GM19193 (cell line): Measurements from ENCODE around the gene PARK7.

Experiments
- POLR2A ChIP-seq: IDR thresholded peaks from 4 replicates; pipeline ENCODE4 v1.6.1; 2011; ENCODE audit not compliant: insufficient read depth, insufficient read length; ENCODE audit errors: extremely low read depth

The PARK7 gene

DNA sequence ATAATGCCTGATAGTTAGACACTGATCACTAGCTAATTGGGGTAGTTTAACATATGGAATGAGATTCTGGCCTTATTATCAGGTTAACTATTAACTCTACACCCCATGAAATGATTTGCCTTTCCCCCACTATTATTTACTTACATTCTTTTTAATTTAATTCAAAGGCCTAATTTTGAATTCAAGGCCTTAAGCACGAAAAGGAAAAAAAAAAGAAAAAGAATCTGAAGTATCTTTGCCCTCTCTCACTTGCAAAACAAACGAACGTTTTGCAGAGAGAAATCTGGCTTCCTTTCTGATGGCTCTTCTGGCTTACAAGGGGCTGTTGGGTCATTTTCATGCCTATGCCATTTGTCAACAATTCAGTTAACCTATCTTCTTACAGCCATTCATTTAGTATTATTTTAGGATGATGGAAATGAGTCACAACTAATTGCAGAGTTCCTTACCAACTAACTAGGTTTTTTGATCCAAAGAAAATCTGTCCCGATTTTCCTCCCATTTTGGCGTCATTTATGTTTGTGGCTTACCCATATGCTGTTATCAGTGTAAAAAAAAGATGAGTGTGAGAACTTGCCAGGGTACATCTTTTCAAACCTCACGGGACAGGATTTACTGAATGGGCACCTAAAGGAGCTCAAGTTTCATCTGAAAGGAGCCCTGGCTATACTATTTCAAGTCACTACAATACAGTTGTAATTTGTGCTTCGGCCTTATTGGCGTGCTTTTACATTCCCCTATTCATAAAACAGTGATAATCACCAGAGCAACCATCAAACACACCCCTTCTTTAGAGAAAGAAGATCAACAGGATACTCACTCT, 66.4 kb downstream of the PARK7 start:
- TF ChIP-seq POLR2A, result no peak

DNA sequence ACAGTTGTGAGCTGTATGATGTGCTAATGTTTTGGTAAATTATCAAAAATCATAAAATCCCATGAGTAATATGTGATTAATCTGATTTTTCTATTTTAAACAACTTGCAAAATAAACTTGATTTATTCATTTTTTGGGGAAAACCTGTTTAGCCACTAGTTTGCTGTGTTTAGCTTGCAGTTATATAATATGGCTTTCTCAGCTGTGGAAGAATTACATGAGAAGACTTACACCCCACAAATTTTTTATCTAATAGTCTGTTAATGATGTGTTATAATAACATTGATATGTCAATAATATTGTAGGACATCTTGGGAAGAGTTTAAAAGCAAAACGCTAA, 67.0 kb downstream of the PARK7 start:
- TF ChIP-seq POLR2A, result no peak

DNA sequence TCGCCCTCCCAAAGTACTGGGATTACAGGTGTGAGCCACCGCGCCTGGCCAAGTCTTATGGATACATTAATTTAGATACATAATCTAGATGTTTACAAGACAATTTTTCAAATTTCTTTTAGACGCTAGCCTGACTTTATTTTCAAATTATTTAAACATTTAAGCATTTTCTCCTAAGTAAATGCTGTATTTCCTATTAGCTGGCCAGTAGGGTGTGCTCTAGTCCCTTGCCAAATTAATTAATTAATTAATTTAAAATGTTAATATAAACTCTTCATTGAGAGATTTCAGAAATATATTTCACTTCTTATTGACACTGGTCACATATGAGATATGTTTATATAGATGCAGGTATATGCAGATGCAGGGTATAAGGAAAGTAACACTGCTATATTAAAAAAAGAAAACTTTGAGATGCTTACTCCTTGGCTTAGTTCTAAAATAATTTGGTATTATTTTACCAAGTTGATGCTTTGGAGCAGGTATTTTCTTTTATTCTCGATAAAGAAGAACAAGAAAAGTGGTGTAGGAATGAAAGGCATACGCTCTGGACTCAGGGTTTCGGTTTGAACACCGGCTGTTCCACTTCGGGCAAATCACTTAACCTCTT, 69.8 kb downstream of the PARK7 start:
- TF ChIP-seq POLR2A, result no peak

DNA sequence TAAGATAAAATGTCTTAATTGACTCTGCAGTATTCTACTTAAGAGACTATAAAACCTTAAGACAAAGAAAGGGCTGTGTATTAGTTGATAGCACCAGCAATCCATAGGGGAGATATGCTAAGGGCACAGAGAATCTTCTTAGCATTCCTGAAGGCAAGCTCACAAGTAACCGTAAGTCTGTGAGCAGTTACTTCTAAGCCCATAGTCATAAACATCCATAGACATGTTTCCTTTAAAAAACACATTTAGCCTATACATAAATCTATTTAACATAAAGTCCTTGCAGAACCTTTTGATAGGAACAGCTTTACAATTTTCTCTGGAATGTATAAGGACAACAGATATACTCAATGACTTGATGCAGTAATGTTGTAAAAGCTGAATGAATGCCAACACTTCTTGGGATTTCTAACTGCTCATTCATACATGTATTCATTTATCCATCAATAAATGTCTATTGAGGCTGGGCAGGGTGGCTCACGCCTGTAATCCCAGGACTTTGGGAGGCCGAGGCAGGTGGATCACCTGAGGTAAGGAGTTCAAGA, 70.9 kb downstream of the PARK7 start:
- TF ChIP-seq POLR2A, result no peak

DNA sequence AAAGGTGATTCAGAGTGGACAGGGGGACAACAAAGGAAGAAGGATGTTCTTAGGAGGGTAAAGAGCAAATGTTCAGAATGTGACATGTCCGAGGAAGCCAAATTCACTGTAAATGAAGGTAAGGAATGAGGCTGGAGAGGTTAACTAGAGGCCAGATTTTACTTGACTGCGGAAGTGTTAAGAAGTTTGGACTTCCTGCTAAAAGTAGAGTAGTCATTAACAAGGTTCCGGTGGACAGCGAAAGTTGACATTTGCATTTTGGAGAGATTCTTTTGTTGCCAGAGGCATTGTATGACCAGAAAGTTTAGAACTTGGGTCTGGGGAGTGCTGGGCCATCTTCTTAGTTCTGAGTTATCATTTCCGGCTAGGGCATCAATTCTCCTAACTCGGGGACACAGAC, 71.8 kb downstream of the PARK7 start:
- TF ChIP-seq POLR2A, result no peak
